Measurements from ENCODE around the gene FGF23. TPM values are rescaled to one million over a fixed set of nuclear protein-coding genes. Genes with fewer than 3 reads are reported as not detected.

Gene FGF23
- total and polyA plus RNA-seq, 2 donors (not counting 1 experiment from before 2014, with no cell fraction given) = not detected

GRCh38 chr12:4418913-4419312, 39.4 kb upstream of the FGF23 start:
- Histone ChIP-seq H3K9ac (ENCODE audit: insufficient read depth, low read length) (no peak overlapping the region), H3K4me2 (ENCODE audit: extremely low read depth, insufficient read depth, low read length) (no peak overlapping the region), H3K27ac (ENCODE audit: insufficient read depth, low read length) (no peak overlapping the region), H2AFZ (ENCODE audit: low read length) (no peak overlapping the region), H3K36me3 (ENCODE audit: control insufficient read depth, insufficient read depth, low read length) (no peaks in the 10 kb centered on the region), H3K4me3 (replicated peaks in 1 of 4; ENCODE audit: control extremely low read depth in 1 of 4, insufficient read depth in 1 of 4, low read depth in 3 of 4, low read length in 4 of 4) (no peak overlapping the region), H4K20me1 (ENCODE audit: control insufficient read depth, extremely low read depth, insufficient read depth, low read length) (no peaks in the 10 kb centered on the region), H3K4me1 (ENCODE audit: control insufficient read depth, extremely low read depth, insufficient read depth, low read length) (no peaks in the 10 kb centered on the region), H3K79me2 (ENCODE audit: control insufficient read depth, insufficient read depth, low read length) (no peaks in the 10 kb centered on the region), H3K9me3 (ENCODE audit: control insufficient read depth, insufficient read depth, low read depth, low read length) (no peaks in the 10 kb centered on the region), H3K27me3 (ENCODE audit: control insufficient read depth, insufficient read depth, low read length) (peaks cover 2% of the 10 kb centered on the region)
- DNase-seq (ENCODE audit: low read depth in 2 of 2) = no peak
- TF ChIP-seq EZH2 (IDR thresholded peaks at IDR 0.05; ENCODE audit: low read length, missing control alignments) (no peak), CTCF (conservative IDR thresholded peaks at IDR 0.05 in 1 of 2, IDR thresholded peaks at IDR 0.05 in 1 of 2; ENCODE audit: low read depth in 1 of 2, low read length in 2 of 2) (no peak)

- Histone ChIP-seq H4K20me1 (ENCODE audit: control insufficient read depth, extremely low read depth, insufficient read depth, low read length) (no peaks in the 10 kb centered on the region), H3K27me3 (ENCODE audit: control insufficient read depth, insufficient read depth, low read length) (peaks cover 2% of the 10 kb centered on the region), H3K4me3 (replicated peaks in 1 of 4; ENCODE audit: control extremely low read depth in 1 of 4, insufficient read depth in 1 of 4, low read depth in 3 of 4, low read length in 4 of 4) (no peak overlapping the region), H3K9me3 (ENCODE audit: control insufficient read depth, insufficient read depth, low read depth, low read length) (no peaks in the 10 kb centered on the region), H3K9ac (ENCODE audit: insufficient read depth, low read length) (no peak overlapping the region), H3K79me2 (ENCODE audit: control insufficient read depth, insufficient read depth, low read length) (no peaks in the 10 kb centered on the region), H3K4me2 (ENCODE audit: extremely low read depth, insufficient read depth, low read length) (no peak overlapping the region), H2AFZ (ENCODE audit: low read length) (no peak overlapping the region), H3K4me1 (ENCODE audit: control insufficient read depth, extremely low read depth, insufficient read depth, low read length) (no peaks in the 10 kb centered on the region), H3K36me3 (ENCODE audit: control insufficient read depth, insufficient read depth, low read length) (no peaks in the 10 kb centered on the region), H3K27ac (ENCODE audit: insufficient read depth, low read length) (no peak overlapping the region)
- TF ChIP-seq EZH2 (IDR thresholded peaks at IDR 0.05; ENCODE audit: low read length, missing control alignments) (no peak), CTCF (conservative IDR thresholded peaks at IDR 0.05 in 1 of 2, IDR thresholded peaks at IDR 0.05 in 1 of 2; ENCODE audit: low read depth in 1 of 2, low read length in 2 of 2) (no peak)
- DNase-seq (ENCODE audit: low read depth in 2 of 2) = no peak
Measured at GRCh38 chr12:4417936-4418335, 38.4 kb upstream of the FGF23 start.

DNA sequence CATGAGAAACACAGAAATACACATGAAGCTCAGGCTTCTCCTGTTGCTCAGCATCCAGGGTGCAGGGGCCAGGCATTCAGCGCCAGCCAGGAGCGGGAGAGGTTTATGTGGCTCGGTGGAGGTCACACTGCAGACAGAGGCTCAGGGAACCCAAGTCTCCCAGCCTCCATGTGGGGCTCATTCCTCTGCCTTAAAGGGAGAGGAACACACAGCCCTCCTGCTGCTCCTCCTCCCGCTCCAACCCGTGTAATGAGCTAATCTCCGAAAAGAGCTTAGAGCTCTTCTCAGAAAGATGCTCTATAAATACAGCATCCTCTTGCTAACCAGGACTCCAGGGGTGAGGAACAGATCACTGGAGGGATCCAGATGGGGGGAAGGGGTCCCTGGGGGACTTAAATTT, 37.9 kb upstream of the FGF23 start:
- Histone ChIP-seq H3K79me2 (ENCODE audit: control insufficient read depth, insufficient read depth, low read length) (no peaks in the 10 kb centered on the region), H3K4me1 (ENCODE audit: control insufficient read depth, extremely low read depth, insufficient read depth, low read length) (no peaks in the 10 kb centered on the region), H3K9me3 (ENCODE audit: control insufficient read depth, insufficient read depth, low read depth, low read length) (no peaks in the 10 kb centered on the region), H4K20me1 (ENCODE audit: control insufficient read depth, extremely low read depth, insufficient read depth, low read length) (no peaks in the 10 kb centered on the region), H3K4me2 (ENCODE audit: extremely low read depth, insufficient read depth, low read length) (no peak overlapping the region), H3K36me3 (ENCODE audit: control insufficient read depth, insufficient read depth, low read length) (no peaks in the 10 kb centered on the region), H2AFZ (ENCODE audit: low read length) (no peak overlapping the region), H3K27ac (ENCODE audit: insufficient read depth, low read length) (no peak overlapping the region), H3K9ac (ENCODE audit: insufficient read depth, low read length) (no peak overlapping the region), H3K4me3 (replicated peaks in 1 of 4; ENCODE audit: control extremely low read depth in 1 of 4, insufficient read depth in 1 of 4, low read depth in 3 of 4, low read length in 4 of 4) (no peak overlapping the region), H3K27me3 (ENCODE audit: control insufficient read depth, insufficient read depth, low read length) (peaks cover 2% of the 10 kb centered on the region)
- TF ChIP-seq CTCF (conservative IDR thresholded peaks at IDR 0.05 in 1 of 2, IDR thresholded peaks at IDR 0.05 in 1 of 2; ENCODE audit: low read depth in 1 of 2, low read length in 2 of 2) = no peak
- no peak for TF ChIP-seq EZH2 (IDR thresholded peaks at IDR 0.05; ENCODE audit: low read length, missing control alignments)
- no peak for DNase-seq (ENCODE audit: low read depth in 2 of 2)

Measured in fibroblast of lung (primary cell).